ENCODE data around the gene MBD3.
"Not testable (repeated sequence)": the region's sequence is repeated elsewhere in the genome, so short reads cannot be mapped to it uniquely, and the experiment has no call there.

The MBD3 gene

GRCh38 chr19:1533510-1534150 is 59.0 kb downstream of the MBD3 start:
- DNase-seq = no peak

GRCh38 chr19:1532003-1532402 is 60.7 kb downstream of the MBD3 start:
- DNase-seq = no peak

GRCh38 chr19:1531587-1531986 is 61.1 kb downstream of the MBD3 start:
- DNase-seq = no peak

GRCh38 chr19:1530856-1531255 is 61.8 kb downstream of the MBD3 start:
- not testable (repeated sequence) for DNase-seq

GRCh38 chr19:1529430-1529816 is 63.2 kb downstream of the MBD3 start:
- no peak for DNase-seq

GRCh38 chr19:1528596-1529429 is 63.9 kb downstream of the MBD3 start:
- no peak for DNase-seq

- no peak for DNase-seq
Observed at GRCh38 chr19:1527650-1528309, 64.9 kb downstream of the MBD3 start.

GRCh38 chr19:1526979-1527649 is 65.6 kb downstream of the MBD3 start:
- no peak for DNase-seq

- DNase-seq = no peak
Observed at GRCh38 chr19:1526066-1526778, 66.4 kb downstream of the MBD3 start.

GRCh38 chr19:1525343-1525742 is 67.3 kb downstream of the MBD3 start:
- no peak for DNase-seq

GRCh38 chr19:1524972-1525325 is 67.7 kb downstream of the MBD3 start:
- DNase-seq = no peak

- DNase-seq = no peak
Observed at GRCh38 chr19:1524287-1524971, 68.2 kb downstream of the MBD3 start.

Measured in inflammatory macrophage treated with lipopolysaccharide for 1 hour (primary cell).